ENCODE measurements around the gene CD244. TPM values are rescaled to one million over a fixed set of nuclear protein-coding genes. Genes with fewer than 3 reads are reported as not detected.
"Not testable (repeated sequence)": the region's sequence is repeated elsewhere in the genome, so short reads cannot be mapped to it uniquely, and the experiment has no call there.

Gene CD244
- polyA plus RNA-seq, 3 donors, result 62.2 to 116 (median 106) TPM

- H3K79me2 ChIP-seq (ENCODE audit: insufficient read depth, low read length); H3K9ac ChIP-seq (ENCODE audit: insufficient read depth, low read length, poor library complexity, severe bottlenecking); H3K9me3 Mint-ChIP-seq; H3K4me2 ChIP-seq (replicated peaks; ENCODE audit: extremely low read depth, low read length, poor library complexity, severe bottlenecking); H3K9me3 ChIP-seq (replicated peaks in 1 of 2; ENCODE audit: control insufficient read depth in 1 of 2, insufficient read depth in 1 of 2, low read length in 2 of 2); DNase-seq; H3K36me3 Mint-ChIP-seq; H4K20me1 ChIP-seq (ENCODE audit: insufficient read depth, low read length); H3K27me3 Mint-ChIP-seq (ENCODE audit: low read depth in 3 of 3); H3K27ac ChIP-seq (ENCODE audit: low read depth in 1 of 2, low read length in 2 of 2); H2AFZ ChIP-seq (ENCODE audit: insufficient read depth, low read depth, low read length, poor library complexity, severe bottlenecking); H3K4me3 Mint-ChIP-seq; H3K36me3 ChIP-seq (replicated peaks in 1 of 2; ENCODE audit: control insufficient read depth in 1 of 2, insufficient read depth in 2 of 2, low read length in 2 of 2); H3K4me3 ChIP-seq (replicated peaks in 1 of 3; ENCODE audit: low read depth in 2 of 3, low read length in 3 of 3); intact Hi-C loops (cut with micrococcal nuclease); H3K27me3 ChIP-seq (ENCODE audit: control insufficient read depth in 2 of 2, insufficient read depth in 2 of 2, low read length in 2 of 2): not testable (repeated sequence)
- WGBS (ENCODE audit: insufficient coverage), result 99% methylated on average over 11 of the region's 25 CpGs
- Mint-ChIP-seq H3K27ac (peak overlapping the region in 3 of 7 donors; percentile 53 to 69 (median 56)), H3K4me1 (peaks cover 24% of the 10 kb centered on the region)
- H3K4me1 ChIP-seq (ENCODE audit: control insufficient read depth in 1 of 2, insufficient read depth in 2 of 2, low read length in 2 of 2), result peaks cover 17 to 18% of the 10 kb centered on the region in 2 donors
Measured at GRCh38 chr1:160782988-160783765, 79.5 kb downstream of the CD244 start.

- peak; percentile 52 to 76 (median 54) for DNase-seq
- no peaks in the 10 kb centered on the region for H3K36me3 Mint-ChIP-seq
- TF ChIP-seq CTCF (IDR thresholded peaks at IDR 0.05), result no peak
- H3K79me2 ChIP-seq (ENCODE audit: insufficient read depth, low read length), result no peaks in the 10 kb centered on the region
- H3K4me1 ChIP-seq (ENCODE audit: control insufficient read depth in 1 of 2, insufficient read depth in 2 of 2, low read length in 2 of 2), result peaks cover 17 to 18% of the 10 kb centered on the region in 2 donors
- no peak overlapping the region for H3K4me3 ChIP-seq (replicated peaks in 1 of 3; ENCODE audit: low read depth in 2 of 3, low read length in 3 of 3)
- WGBS (ENCODE audit: insufficient coverage), result 59% methylated on average over 4 of the region's 9 CpGs
- H3K4me1 Mint-ChIP-seq, result peaks cover 26% of the 10 kb centered on the region
- H3K27me3 ChIP-seq (ENCODE audit: control insufficient read depth in 2 of 2, insufficient read depth in 2 of 2, low read length in 2 of 2), result no peaks in the 10 kb centered on the region
- H4K20me1 ChIP-seq (ENCODE audit: insufficient read depth, low read length), result no peaks in the 10 kb centered on the region
- H3K36me3 ChIP-seq (replicated peaks in 1 of 2; ENCODE audit: control insufficient read depth in 1 of 2, insufficient read depth in 2 of 2, low read length in 2 of 2), result no peaks in the 10 kb centered on the region
- peak overlapping the region in 1 of 2 donors; percentile 11 for H3K4me3 Mint-ChIP-seq
- H3K9me3 Mint-ChIP-seq, result no peaks in the 10 kb centered on the region
- no peak overlapping the region for H2AFZ ChIP-seq (ENCODE audit: insufficient read depth, low read depth, low read length, poor library complexity, severe bottlenecking)
- intact Hi-C loops (cut with micrococcal nuclease), result no loop called here
- H3K4me2 ChIP-seq (replicated peaks; ENCODE audit: extremely low read depth, low read length, poor library complexity, severe bottlenecking), result peak overlapping the region; percentile 21
- H3K27ac ChIP-seq (ENCODE audit: low read depth in 1 of 2, low read length in 2 of 2), result peak overlapping the region; percentile 57 to 64
- H3K27me3 Mint-ChIP-seq (ENCODE audit: low read depth in 3 of 3), result peaks cover 0 to 1% (median 0%) of the 10 kb centered on the region in 3 donors
- no peaks in the 10 kb centered on the region for H3K9me3 ChIP-seq (replicated peaks in 1 of 2; ENCODE audit: control insufficient read depth in 1 of 2, insufficient read depth in 1 of 2, low read length in 2 of 2)
- no peak overlapping the region for H3K9ac ChIP-seq (ENCODE audit: insufficient read depth, low read length, poor library complexity, severe bottlenecking)
- H3K27ac Mint-ChIP-seq, result peak overlapping the region; percentile 56 to 85 (median 69)
Measured at GRCh38 chr1:160781914-160782689, 80.6 kb downstream of the CD244 start.
